CD4-positive, alpha-beta T cell treated with Interferon alpha-2 for 1 hour (primary cell): ENCODE results near the gene CNTROB.
A peak's percentile ranks its signal among the peaks of the same experiment; 100 is the strongest.
"Not testable (repeated sequence)": the region's sequence is repeated elsewhere in the genome, so short reads cannot be mapped to it uniquely, and the experiment has no call there.

Source experiments
- DNase-seq, 2 donors: peaks; one replicate each; pipeline ENCODE4 v3.0.0-alpha.2; 2020 to 2022

The CNTROB gene

DNA sequence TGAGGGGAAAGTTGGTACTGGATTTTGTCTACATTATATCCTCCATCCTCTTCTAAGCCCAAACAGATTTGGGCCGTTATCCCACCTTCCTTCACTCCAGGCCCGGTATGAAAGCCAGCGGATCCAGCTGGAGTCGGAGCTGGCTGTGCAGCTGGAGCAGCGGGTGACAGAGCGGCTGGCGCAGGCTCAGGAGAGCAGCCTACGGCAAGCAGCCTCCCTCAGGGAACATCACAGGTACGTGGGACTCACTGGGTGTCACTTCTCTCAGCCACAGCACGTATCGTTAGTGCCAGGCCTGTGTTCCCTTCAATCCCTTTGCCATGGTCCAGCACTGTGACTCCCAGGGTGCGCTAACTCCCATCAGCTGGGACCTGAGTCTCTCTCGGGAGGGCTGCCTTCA lies 11.3 kb downstream of the CNTROB start:
- no peak for DNase-seq

DNA sequence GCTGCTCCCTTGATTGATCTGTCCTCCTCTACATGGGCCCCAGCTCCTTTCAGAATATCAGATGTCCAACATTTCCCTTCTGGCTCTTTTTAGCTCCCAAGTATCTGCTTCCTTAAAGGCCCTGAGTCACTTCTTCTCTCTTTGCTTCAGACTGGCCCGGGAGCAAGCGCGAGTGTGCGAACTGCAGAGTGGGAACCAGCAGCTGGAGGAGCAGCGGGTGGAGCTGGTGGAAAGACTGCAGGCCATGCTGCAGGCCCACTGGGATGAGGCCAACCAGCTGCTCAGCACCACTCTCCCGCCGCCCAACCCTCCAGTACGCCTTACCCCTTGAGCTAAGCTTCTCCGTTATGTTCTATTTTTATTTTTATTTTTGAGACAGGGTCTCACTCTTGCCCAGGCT lies 12.3 kb downstream of the CNTROB start:
- DNase-seq, result no peak

DNA sequence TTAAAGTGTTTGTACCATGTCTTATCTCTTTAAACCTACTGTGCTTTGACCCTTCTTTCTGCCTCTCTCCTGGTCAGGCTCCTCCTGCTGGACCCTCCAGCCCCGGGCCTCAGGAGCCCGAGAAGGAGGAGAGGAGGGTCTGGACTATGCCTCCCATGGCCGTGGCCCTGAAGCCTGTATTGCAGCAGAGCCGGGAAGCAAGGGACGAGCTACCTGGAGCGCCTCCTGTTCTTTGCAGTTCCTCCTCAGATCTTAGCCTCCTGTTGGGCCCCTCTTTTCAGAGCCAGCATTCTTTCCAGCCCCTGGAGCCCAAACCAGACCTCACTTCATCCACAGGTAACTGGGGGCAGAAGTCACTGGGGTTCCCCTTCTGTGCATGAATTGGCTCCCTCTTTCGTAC lies 13.6 kb downstream of the CNTROB start:
- DNase-seq, result no peak

DNA sequence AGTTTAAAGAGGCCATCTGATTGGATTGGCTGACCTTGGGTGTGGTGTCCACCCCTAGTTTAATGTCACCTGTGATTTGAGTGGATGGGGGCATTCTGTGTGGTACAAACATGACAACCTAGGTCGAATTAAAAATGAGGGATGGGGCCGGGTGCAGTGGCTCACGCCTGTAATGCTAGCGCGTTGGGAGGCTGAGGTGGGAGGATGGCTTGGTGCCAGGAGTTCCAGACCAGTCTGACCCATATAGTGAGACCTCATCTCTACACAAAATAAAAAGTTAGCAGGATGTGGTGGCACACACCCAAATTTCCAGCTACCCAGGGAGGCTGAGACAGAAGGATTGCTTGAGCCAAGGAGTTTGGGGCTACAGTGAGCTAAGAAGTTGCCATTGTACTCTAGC lies 14.4 kb downstream of the CNTROB start:
- DNase-seq, result no peak

DNA sequence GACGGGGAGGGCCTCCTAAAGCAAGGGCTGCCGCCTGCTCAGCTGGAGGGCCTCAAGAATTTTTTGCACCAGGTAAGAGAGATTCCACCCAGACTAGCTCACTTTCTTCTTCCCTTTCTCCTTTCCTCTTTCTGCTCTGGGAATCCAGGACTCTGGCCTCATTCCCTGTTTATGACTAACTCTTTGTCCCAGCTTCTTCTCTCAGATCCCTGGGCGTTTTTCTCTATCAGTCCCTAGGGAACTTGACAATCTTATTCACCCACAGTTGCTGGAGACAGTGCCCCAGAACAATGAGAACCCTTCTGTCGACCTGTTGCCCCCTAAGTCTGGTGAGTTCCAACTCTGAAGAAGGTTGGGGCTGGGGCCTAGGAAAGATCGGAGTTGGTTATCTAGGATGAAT lies 15.6 kb downstream of the CNTROB start:
- no peak for DNase-seq

DNA sequence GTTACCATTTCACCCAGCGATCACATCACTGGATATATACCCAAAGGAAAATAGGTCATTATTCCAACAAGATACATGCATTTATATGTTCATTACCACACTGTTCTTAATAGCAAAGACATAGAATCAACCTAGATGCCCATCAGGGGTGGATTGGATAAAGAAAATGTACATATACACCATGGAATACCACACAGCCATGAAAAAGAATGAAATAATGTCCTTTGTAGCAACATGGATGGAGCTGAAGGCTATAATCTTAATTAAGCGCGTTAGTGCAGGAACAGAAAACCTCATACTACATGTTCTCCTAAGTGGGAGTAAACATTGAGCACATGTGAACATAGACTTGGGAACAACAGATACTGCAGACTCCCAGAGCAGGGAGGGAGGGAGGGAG lies 18.6 kb downstream of the CNTROB start:
- no peak for DNase-seq

DNA sequence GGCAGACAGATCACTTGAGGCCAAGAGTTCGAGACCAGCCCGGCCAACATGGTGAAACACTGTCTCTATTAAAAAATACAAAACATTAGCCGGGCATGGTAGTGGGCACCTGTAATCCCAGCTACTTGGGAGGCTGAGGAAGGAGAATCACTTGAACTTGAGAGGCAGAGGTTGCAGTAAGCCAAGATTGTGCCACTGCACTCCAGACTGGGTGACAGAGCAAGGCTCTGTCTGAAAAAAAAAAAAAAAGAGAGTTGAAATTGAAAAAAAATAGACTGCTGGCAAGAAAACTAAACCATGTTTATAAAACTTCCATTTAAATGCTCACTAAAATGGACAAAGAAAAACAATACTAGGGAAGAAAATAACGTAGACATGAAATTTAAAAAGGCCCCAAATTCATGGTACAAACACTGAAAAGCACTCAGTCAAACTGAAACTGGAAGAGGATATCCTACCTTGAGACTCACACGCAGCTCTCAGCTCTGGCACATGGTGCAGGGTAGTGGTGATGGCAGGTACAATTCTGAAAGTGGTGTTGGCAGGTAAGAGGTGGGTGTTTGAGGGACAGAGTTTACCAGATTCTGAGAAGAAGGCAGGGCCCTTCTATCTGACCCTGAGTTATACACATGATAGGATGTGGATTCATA lies 19.3 kb downstream of the CNTROB start:
- peak in 1 of 2 donors; percentile 25 for DNase-seq

DNA sequence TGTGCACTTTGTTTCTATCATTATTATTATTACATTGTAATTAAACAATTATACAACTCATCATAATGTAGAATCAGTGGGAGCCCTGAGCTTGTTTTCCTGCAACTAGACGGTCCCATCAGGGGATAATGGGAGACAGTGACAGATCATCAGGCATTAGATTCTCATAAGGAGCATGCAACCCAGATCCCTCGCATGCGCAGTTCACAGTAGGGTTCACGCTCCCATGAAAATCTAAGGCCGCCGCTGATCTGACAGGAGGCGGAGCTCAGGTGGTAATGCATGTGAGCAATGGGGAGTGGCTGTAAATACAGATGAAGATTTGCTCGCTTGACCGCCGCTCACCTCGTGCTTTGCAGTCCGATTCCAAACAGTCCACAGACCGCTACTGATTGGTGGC lies 21.3 kb downstream of the CNTROB start:
- not testable (repeated sequence) for DNase-seq

DNA sequence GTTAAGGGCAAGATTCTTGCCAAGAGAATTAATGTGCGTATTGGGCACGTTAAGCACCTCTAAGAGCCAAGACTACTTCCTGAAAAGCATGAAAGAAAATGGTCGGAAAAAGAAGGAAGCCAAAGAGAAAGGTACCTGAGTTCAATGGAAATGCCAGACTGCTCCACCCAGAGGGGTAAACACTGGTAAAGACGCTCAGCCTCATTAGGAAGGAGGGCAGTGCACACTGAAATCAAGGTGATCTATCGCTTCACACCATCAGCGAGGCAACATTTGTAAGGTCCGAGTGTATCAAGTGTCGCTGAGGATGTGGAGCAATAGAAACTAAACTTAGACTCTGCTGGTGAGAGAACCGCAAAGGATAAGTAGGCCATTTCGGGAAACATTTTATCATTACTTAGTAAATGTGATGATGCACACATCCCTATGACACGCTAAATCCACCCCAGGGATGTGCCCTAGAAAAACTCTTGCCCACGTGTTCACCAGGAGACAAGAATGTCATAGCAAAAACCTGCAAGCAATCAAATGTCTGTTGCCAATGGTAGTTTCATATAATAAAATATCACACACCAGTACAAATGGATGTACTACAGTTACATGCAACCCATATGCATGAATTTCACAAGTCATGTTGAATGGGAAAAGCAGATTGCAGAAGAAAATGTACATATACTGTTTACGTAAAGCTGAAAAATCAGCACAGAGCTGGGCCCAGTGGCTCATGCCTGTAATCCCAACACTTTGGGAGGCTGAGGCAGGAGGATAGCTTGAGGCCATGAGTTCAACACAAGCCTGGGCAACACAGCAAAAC lies 23.6 kb downstream of the CNTROB start:
- no peak for DNase-seq

DNA sequence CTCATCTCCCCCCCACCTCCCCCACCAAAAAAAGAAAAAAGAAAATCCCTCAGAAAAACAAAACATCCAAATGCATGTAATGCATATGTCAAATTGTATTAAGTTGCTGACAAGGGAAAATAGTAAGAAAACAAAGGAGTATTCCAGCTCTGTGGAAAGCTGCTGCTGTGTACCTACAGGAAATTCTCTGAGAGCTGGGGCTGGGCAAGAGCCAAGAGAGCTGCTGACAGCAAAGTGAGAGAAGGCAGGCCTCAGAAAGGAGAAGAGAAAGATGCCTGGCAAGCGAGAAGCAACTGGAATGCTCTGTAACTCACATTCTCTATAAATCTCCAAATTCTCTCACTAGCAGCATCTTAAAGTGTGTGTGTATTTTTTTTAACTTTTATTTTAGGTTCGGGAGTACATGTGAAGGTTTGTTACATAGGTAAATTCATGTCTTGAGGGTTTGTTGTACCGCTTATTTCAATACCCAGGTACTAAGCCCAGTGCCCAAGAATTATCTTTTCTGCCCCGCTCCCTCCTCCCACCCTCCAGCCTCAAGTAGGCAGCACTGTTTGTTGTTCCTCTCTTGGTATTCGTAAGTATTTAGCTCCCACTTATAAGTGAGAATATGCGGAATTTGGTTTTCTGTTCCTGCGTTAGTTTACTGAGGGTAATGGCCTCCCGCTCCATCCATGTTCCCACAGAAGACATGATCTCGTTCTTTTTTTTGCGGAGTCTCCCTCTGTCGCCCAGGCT lies 24.4 kb downstream of the CNTROB start:
- DNase-seq, result no peak

DNA sequence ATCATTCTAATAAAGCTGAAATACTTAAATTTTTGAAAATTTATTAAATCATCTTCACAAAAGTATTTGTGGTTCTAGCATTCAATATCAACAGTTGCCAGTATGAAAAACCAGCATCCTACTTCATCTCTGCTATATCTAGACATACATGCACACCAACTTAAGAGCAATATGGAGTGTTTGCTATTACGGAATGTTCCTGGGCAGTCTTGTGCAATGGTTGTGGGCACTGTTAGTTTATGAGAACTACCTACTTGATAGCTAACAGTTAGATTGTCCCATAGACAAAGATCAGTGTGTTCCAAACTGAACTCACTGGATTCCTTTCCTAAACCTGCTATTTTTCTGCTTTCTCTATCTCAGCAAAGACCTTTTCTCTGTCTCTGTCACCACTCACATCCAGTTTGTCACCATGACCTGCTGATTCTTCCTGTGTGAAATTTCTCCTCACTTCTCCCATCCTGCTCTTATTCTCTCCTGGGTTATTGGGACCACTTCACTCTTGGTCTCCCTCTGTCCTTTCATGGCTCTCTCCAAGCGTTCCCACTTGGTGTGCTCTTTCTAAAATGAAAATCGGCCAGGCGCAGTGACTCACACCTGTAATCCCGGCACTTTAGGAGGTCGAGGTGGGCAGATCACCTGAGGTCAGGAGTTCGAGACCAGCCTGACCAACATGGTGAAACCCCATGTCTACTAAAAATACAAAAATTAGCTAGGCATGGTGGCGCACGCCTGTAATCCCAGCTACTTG lies 27.7 kb downstream of the CNTROB start:
- DNase-seq, result no peak

DNA sequence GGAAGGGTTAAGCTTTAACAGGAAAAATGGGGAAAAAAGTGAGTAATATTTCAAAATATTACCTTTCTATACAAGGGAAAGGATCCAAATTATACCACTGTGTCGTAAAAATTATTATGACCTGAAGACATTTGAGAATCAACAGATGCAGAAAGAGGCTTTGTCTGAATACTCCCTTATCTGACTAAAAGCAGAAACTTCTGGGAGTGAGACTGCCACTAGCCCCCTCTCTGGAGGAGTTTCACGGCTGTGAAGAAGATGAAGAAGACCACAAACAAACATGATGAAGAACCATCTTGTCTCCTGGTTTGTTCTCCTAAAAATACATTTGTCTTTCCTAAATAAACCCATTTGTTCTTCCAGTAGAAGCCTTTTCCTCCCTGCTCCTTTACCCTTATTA lies 29.4 kb downstream of the CNTROB start:
- DNase-seq, result no peak

DNA sequence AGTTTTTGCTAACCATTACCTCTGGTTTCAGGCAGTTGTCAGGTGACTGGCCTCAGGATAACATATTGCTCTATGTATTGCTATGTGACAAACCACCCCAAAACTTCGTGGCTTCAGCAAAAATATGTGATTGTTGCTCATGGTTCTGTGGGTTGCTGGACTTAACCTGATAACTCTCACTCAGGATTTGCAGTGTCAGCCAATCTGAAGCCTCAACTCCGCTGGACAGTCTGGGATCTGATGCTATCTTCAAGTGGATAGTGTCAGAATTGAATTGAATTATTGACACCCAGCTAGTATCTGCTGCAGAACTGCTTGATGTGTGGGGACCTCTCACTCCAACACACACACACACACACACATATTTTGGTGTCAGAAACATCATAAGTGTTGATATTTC lies 35.7 kb downstream of the CNTROB start:
- no peak for DNase-seq

DNA sequence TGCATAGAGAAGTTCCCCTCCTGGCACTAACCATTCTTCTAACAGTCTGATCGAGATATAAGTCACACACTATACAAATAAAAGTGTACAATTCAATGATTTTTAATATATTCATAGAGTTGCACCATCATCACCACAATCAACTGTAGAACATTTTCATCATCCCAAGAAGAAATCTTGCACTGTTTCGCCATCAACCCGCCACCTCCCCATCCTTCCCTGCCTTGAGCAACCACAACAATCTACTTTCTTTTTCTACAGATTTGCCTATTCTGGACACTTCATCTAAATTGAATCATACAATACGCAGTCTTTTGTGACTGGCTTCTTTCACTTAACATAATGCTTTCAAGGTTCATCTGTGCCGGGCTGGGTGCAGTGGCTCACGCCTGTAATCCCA lies 37.4 kb downstream of the CNTROB start:
- peak in 1 of 2 donors; percentile 31 for DNase-seq

DNA sequence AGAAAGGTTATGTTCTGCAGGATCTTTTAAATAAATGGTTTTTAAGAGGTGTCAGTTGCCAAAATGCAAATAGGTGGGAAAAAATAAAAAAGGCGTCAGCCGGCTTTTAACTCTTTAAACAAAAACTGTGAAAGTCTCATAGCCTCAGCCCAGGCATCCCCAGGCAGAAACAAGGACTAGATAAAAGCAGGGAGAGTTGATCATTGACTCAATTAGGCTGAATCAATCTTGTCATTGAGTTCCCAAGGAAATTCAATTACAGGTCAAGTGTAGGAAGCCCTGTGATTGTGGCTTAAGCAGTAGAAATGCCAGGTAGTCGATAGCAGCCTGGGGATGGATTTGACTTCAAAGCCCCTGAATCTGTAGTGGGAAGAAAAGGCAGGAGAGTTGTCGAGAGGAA lies 39.6 kb downstream of the CNTROB start:
- DNase-seq, result no peak

DNA sequence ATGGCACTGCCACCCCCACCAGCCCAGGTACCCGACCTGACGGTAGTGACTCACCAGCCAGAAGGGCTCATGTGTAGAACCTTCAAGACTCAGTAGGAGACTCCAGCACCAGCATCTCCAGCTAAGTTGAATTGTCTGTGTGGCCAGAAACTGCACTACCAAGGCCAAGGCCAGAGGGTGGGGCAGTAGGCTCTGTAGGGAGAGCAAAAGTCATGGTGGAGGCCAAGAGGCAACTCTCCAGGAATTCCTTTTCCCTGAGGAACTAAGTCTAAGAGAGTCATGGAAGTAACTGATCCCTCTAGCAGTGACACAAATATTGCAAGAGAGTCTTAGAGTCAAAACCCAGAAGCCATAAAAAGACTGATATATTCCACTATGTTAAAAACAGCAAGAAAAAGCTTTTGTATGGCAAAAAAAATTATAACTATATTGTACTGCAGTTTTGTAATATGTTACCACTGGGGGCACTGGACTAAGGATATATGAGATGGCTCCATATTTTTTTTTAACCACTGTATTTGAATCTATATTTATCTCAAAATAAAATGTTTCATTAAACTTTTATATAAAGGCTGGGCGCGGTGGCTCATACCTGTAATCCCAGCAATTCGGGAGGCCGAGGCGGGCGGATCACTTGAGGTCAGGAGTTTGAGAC lies 40.3 kb downstream of the CNTROB start:
- no peak for DNase-seq

DNA sequence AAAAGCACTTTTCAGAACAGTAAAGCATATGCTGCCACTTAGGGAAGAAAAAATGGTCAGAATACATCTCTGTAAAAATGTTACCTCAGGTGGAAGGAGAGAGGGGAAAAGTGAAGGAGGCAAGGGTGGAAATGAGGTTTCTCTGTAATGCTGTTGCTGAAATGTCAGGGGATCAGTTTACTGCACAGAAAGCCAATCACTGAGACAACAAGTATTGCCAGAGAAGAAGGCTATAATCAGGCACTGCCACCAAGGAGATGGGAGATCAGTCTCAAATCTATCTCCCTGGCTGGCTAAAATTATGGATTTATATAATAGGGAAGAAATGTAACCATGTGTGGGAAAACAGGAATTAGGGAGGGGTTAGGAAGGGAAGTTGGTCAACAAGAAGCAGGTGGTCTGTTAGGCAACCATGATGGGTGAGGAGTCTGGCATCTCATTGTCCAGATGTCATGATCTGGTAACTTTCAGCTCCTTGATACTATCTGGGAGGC lies 42.7 kb downstream of the CNTROB start:
- DNase-seq, result no peak

DNA sequence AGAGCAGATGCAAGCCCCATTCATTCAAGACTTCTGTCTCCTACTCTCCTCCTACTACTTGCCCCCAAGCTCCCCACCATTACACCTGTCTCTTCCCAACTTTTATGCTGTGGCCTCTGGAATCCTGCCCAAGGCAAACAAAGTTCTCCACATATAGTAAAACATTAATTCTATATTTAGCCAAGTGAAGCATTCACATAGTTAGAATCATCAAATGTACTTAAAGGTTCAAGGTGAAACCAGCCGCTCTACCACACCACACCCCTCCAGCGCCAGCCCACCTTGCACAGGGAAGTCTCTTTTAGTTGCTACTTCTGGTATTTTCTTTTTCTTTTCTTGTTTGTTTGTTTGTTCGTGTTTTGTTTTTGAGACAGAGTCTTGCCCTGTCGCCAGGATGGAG lies 45.0 kb downstream of the CNTROB start:
- DNase-seq, result no peak

DNA sequence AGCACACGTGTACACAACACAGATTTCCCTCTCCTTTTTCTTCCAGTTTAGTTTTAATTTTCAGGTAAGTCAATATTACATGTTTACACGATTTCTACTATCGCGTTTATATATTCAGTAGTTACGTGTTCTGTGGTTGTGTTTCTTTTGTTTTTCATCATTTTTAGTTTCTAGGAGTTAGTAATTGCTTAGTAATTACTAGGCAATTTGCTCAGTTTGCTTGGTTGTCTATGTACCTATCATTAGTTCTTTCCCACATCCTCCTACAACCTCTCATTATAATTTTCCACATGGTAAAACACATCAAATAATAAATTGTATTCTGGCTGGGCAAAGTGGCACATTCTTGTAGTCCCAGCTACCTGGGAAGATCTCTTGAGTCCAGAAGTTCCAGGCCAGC lies 45.8 kb downstream of the CNTROB start:
- DNase-seq, result no peak

DNA sequence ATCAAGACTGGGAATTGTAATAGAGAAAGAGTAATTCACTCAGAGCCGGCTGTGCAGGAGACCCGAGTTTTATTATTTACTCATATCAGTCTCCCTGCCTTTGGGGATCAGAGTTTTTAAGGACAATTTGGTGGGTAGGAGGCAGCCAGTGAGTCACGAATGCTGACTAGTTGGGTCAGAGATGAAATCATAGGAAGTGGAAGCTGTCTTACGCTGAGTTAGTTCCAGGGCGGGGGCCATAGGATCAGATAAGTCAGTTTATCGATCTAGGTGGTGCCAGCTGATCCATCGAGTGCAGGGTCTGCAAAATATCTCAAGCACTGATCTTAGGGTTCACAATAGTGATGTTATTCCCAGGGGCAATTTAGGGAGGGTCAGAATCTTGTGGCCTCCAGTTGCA lies 50.2 kb downstream of the CNTROB start:
- DNase-seq, result no peak

DNA sequence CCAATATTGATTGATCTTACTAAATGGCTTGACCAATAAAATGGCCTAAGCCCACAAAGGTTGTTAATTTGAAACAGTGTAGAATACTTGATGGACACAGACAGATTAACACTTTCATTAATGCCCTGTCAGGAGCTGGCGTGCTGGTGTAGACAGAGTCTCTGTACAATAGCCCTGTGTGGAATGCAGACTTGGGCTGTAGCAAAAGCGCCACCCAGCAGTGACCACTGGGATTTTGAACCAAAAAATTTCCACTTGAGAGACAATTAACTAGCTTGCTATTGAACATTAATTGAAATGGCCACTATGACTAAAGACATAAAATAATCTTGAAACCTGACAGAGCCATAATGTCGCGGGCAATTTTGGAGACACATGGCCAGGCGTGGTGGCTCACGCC lies 50.7 kb downstream of the CNTROB start:
- DNase-seq, result no peak

DNA sequence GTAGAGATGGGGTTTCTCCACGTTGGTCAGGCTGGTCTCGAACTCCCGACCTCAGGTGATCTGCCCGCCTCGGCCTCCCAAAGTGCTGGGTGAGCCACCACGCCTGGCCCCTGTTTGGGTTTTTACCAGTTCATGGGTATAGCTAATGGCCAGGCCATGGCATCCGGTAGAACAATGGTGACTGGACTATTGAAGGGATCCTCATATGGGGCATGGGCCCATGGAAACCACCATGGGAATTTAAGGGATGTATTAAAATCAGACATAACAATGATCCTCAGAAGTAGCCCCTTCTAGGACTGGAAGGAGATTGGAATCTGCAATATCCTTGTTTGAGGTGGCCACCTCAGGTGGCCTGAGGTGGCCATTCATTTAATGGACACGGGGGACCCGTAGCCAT lies 52.9 kb downstream of the CNTROB start:
- no peak for DNase-seq
